Peyer's patch (tissue), 4 donors: ENCODE measurements around the gene SGSH. TPM values are rescaled to one million over a fixed set of nuclear protein-coding genes. Genes with fewer than 3 reads are reported as not detected.

ENCODE experiments used
- DNase-seq, 3 donors: peaks; one replicate each; pipeline ENCODE4 v3.0.0-alpha.2; 2017 to 2019
- H3K27ac ChIP-seq, 4 donors: fragments of 200-600 bp; sonication (generic); one replicate each; pipeline ENCODE4 v1.5.1; 2016 to 2019
- H3K27me3 ChIP-seq, 2 donors: fragments of 200-600 bp; sonication (generic); one replicate each; pipeline ENCODE4 v1.5.1; 2019
- H3K36me3 ChIP-seq, 3 donors: fragments of 200-600 bp; sonication (generic); one replicate each; pipeline ENCODE4 v1.5.1; 2016 to 2019
- H3K4me1 ChIP-seq, 4 donors: fragments of 200-600 bp; sonication (generic); one replicate each; pipeline ENCODE4 v1.5.1; 2016 to 2019
- H3K4me3 ChIP-seq, 4 donors: fragments of 200-600 bp; sonication (generic); 1 replicate in 3 of 4; 2 replicates in 1 of 4; pipeline ENCODE4 v1.5.1; 2016 to 2019; ENCODE audit warnings: mild to moderate bottlenecking in 1 of 4
- H3K9me3 ChIP-seq, 4 donors: fragments of 200-600 bp; sonication (generic); one replicate each; pipeline ENCODE4 v1.5.1; 2016 to 2019; ENCODE audit warnings: mild to moderate bottlenecking in 1 of 4
- CTCF ChIP-seq, 6 experiments: fragments of 450-650 bp in 4 of 6; fragments of 200-600 bp in 2 of 6; sonication (generic) in 1 of 6; IDR thresholded peaks; one replicate each; pipeline ENCODE4 v1.5.1; 2017 to 2019; ENCODE audit warnings: antibody characterized with exemption in 6 of 6, mild to moderate bottlenecking in 3 of 6, moderate library complexity in 1 of 6
- POLR2A ChIP-seq, 2 donors: fragments of 450-650 bp; IDR thresholded peaks; one replicate each; pipeline ENCODE4 v1.5.1; 2017; ENCODE audit warnings: antibody characterized with exemption in 2 of 2, mild to moderate bottlenecking in 2 of 2, moderate library complexity in 2 of 2
- total RNA-seq, 4 donors: library from RNA; depleted of rRNA; stranded (reverse); fragments of >200 nt; gene quantifications; one replicate each; pipeline ENCODE4 v1.1.0, GENCODE V29; 2016

The SGSH gene
- total RNA-seq, 4 donors from 2014 or later: 37.8 to 114 (median 60.6) TPM

GRCh38 chr17:80177986-80178595 is 42.0 kb downstream of the SGSH start:
- H3K4me1 ChIP-seq: no peaks in the 10 kb centered on the region
- H3K9me3 ChIP-seq: no peaks in the 10 kb centered on the region
- peak overlapping the region in 1 of 4 donors; percentile 28 for H3K4me3 ChIP-seq
- no peaks in the 10 kb centered on the region for H3K36me3 ChIP-seq
- TF ChIP-seq POLR2A (IDR thresholded peaks at IDR 0.05) (no peak), CTCF (IDR thresholded peaks at IDR 0.05) (no peak)
- H3K27ac ChIP-seq: no peak overlapping the region
- no peaks in the 10 kb centered on the region for H3K27me3 ChIP-seq
- peak in 1 of 3 donors; percentile 72 for DNase-seq

GRCh38 chr17:80176757-80177156 is 43.4 kb downstream of the SGSH start:
- DNase-seq: no peak
- Histone ChIP-seq H3K27ac (no peak overlapping the region), H3K9me3 (no peaks in the 10 kb centered on the region), H3K4me1 (no peaks in the 10 kb centered on the region), H3K4me3 (no peak overlapping the region), H3K36me3 (no peaks in the 10 kb centered on the region), H3K27me3 (no peaks in the 10 kb centered on the region)
- TF ChIP-seq CTCF (IDR thresholded peaks at IDR 0.05) (no peak), POLR2A (IDR thresholded peaks at IDR 0.05) (no peak)

- Histone ChIP-seq H3K9me3 (no peaks in the 10 kb centered on the region), H3K4me3 (no peak overlapping the region)
- no peak for TF ChIP-seq CTCF (IDR thresholded peaks at IDR 0.05)
- no peak for TF ChIP-seq POLR2A (IDR thresholded peaks at IDR 0.05)
Observed at GRCh38 chr17:80173916-80174315, 46.2 kb downstream of the SGSH start.

GRCh38 chr17:80173126-80173525 is 47.0 kb downstream of the SGSH start:
- no peaks in the 10 kb centered on the region for H3K27me3 ChIP-seq
- no peaks in the 10 kb centered on the region for H3K9me3 ChIP-seq
- H3K36me3 ChIP-seq: no peaks in the 10 kb centered on the region
- TF ChIP-seq CTCF (IDR thresholded peaks at IDR 0.05) (no peak), POLR2A (IDR thresholded peaks at IDR 0.05) (no peak)
- no peaks in the 10 kb centered on the region for H3K4me1 ChIP-seq
- H3K27ac ChIP-seq: no peak overlapping the region
- no peak overlapping the region for H3K4me3 ChIP-seq
- DNase-seq: no peak

More at GRCh38 chr17:80173916-80174315, 46.2 kb downstream of the SGSH start:
- no peak for DNase-seq
- H3K27ac ChIP-seq: no peak overlapping the region
- H3K4me1 ChIP-seq: no peaks in the 10 kb centered on the region
- H3K36me3 ChIP-seq: no peaks in the 10 kb centered on the region
- no peaks in the 10 kb centered on the region for H3K27me3 ChIP-seq

- Histone ChIP-seq H3K4me3 (no peak overlapping the region), H3K27ac (no peak overlapping the region), H3K9me3 (no peaks in the 10 kb centered on the region), H3K36me3 (no peaks in the 10 kb centered on the region), H3K27me3 (no peaks in the 10 kb centered on the region), H3K4me1 (no peaks in the 10 kb centered on the region)
- no peak for DNase-seq
- no peak for TF ChIP-seq CTCF (IDR thresholded peaks at IDR 0.05)
- no peak for TF ChIP-seq POLR2A (IDR thresholded peaks at IDR 0.05)
Observed at GRCh38 chr17:80171681-80172080, 48.5 kb downstream of the SGSH start.
